Right renal pelvis (tissue), 4 donors: Measurements from ENCODE around the gene SUSD3. TPM values are rescaled to one million over a fixed set of nuclear protein-coding genes. Genes with fewer than 3 reads are reported as not detected.
"Not testable (repeated sequence)": the region's sequence is repeated elsewhere in the genome, so short reads cannot be mapped to it uniquely, and the experiment has no call there.

ENCODE experiments used
- DNase-seq, 4 donors: peaks; one replicate each; pipeline ENCODE4 v3.0.0-alpha.2; 2013; ENCODE audit warnings: low read depth in 4 of 4, low spot score in 3 of 4, missing footprints in 1 of 4
- polyA plus RNA-seq, 4 donors: library from polyadenylated mRNA; unstranded; fragments of 120-200 nt; gene quantifications; one replicate each; pipeline ENCODE4 v1.2.1, GENCODE V29; 2013; ENCODE audit not compliant: insufficient read length in 4 of 4

The SUSD3 gene
- polyA plus RNA-seq, 4 donors: 7.3 to 12.0 (median 8.5) TPM

DNA sequence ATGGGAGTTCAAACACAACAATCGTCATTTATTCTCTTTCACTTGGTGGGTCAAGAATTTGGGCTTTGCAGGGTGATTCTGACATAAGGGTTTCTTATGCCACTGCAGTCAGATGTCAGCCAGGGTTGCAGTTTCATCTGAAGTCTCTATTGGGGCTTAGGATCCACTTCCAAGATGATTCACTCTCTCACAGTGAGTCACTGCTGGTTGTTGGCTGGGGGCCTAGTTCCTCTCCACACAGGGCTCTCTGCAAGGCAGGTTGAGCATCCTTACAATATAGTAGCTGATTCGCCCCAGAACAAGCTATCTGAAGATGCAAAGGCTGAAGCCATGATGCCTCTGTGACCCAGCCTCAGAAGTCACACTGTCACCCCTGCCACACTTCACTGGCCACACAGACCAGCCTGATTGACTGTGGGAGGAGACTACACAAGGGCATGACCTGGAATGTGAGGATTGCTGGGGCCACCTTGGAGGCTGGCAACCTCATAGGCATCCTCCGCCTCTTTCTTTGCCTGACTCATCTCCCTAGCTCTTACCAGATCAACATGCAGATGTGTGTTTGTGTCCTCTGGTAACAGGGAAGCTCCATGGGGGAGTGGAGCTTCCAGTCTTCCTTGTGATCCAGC is 33.1 kb downstream of the SUSD3 start:
- DNase-seq: no peak

DNA sequence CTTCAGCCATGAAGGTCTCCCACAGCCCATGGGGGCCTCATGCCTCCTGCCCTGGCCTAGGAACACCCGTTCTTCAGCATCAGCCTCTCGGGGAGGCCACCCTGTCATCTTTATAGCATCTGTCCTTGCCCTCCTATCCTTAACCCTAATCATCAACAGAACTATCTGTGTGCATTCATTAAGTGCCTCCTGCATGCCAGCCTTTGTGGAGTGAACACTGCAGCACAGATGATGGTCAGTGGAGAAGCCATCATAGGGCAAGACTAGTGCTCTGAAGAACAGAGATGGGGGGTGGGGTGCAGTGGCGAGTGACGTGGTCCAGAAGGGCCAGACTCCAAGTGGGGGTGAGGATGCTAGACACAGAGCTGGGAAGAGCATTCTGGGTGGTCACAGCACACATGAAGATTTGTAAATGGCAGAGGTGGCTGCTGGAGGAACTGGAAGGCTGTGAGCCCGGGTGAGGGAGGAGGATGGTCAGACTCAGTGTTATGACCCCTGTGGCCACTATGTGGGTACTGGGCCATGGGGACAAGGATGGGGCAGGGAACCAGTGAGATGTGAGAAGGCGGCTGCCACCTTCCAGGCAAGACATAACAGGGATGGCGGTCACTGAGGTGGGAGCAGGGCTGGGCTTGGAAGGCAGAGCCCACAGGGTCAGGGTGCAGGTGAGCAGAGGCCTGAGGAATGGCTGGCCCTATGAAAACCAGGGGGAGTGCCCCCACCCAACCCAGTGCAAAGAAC is 33.9 kb downstream of the SUSD3 start:
- DNase-seq: no peak

DNA sequence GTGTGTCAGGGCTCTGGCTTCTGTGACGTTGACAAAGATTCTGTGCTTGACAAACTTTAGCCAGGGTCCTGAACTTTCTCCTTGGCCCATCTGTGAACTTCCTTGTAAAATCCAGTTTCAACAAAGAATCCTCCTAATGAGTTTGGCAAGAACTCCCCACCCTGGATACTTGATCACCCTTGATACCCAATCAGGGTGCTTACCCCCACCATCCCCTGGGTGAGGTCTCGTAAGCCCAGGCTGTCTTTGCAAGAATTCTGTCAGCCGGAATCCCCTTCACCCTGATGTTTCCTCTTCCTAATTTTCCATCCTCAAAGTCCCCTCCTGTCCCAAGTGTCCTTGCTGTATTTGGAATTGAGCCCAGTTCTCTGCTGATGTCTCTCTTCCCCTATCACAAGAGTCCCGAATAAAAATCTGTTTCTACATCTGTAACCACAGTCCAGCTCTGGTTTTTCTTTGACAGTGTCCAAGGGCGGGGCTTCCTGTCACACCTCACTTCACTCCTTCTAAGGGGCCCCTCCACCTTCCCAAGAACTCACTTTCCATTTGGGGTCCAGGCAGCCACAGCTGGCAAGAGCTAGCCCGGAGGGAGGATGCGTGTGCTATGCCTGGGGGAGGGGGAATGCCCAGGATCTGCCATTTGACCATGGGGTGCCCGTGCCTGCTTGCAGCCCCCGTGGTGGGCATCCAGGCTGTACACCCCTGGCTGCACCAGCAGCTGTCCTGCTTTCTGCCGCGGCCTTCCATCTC is 34.8 kb downstream of the SUSD3 start:
- peak in 1 of 4 donors; percentile 48 for DNase-seq

DNA sequence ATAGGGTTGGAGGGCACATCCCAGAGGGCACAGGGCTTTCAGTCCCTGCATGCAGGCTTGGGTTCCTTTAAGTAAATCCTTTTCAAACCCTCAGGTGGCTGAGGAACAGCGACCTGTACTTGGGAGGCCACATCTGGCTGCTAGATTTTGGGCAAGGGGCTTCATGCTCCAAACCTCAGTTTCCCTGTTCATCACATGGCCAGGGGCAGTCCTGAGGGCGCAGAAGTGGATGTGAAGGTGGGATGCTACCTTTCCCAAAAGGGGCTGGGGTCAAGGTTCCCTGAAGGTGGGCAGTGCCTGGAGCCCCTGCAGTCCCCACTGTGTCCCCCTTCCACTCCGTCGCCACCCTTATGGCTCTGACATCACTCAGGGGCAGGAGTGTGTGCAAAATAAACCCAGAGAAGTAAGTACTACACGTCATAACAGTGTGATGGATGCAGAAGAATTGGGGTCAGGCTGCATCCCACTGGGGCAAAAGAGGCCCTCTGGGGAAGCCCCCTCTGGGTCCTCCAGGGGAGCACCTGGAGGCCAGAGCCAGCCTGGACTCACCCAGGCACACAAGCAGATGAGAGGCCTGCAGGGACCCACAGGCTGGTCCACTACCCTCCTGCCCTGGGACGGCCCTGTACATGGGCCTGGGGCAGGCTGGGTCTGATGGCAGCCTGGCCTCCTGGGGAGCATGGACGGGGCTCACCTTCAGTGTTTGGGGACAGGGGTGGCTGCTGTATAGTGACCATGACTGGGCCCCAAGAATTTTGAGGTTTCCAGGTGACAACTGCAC is 35.6 kb downstream of the SUSD3 start:
- DNase-seq: no peak

DNA sequence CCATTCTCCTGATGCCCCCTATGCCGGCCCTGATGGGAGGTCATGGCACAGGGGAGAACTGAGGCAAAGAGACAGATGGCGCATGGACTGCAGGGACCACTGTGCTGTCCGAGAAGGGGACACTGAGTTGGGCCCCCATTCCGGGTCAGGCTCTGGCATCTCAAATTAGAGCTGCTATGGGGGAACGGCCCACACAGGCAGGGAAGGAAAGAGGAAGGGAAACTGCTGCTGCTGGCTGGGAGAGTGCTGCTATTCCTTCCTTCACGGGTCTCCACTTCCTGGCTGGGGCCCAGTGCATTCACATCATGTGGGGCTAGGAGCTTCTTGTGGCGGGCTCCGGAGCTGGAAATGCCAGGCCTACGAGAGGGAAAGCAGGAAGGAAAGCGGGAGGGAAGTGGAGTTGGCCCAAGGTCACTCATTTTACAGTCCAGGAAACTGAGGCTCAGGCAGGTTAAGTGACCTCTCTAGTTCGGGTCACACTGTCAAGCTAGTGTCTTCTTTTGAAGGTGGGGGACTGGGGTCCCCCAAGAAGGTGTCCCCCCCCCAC is 36.2 kb downstream of the SUSD3 start:
- no peak for DNase-seq

DNA sequence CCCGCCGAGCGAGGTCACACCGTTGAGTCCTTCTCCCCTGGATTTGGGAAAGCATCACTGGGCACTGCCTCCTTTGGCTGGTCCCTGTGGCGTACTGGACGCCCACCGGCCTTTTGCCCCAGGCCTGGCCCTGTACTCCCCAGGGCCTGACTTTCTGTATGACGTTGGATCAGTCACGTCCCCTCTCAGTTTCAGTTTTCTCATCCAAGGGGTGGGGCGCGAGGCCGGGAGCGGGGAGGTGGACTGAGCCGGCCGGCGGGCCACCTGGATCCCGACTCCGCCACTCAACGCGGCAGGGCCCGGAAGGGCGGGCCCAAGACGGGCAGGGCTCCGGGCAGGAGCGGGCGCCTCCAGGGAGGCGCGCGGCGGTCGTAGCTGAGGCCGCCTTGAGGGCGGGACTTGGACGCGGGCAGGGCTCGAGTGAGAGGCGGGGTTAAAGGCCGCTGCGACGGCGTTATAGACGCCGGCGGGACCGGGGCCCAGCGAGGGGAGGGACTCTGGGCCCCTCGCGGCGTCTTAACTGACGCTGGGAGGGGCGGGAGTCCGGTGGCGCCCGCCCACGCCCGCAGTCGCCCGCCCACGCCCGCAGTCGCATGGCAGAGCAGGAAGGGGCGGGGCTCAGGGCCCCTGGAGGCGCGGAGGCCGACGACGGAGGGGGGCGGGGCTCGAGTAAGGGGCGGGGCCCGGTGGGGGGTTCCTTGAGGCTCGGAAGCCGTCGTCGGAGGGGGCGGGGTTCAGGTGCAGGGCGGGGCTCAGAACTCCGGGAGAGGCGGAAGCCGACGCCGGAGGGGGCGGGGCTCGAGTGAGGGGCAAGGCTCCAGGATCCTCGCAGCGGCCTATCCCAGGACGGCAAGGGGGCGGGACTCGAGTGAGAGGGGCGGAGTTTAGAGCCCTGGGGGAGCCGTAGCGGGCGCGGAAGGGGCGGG is 37.0 kb downstream of the SUSD3 start:
- DNase-seq: peak; percentile 98 to 99 (median 99)

DNA sequence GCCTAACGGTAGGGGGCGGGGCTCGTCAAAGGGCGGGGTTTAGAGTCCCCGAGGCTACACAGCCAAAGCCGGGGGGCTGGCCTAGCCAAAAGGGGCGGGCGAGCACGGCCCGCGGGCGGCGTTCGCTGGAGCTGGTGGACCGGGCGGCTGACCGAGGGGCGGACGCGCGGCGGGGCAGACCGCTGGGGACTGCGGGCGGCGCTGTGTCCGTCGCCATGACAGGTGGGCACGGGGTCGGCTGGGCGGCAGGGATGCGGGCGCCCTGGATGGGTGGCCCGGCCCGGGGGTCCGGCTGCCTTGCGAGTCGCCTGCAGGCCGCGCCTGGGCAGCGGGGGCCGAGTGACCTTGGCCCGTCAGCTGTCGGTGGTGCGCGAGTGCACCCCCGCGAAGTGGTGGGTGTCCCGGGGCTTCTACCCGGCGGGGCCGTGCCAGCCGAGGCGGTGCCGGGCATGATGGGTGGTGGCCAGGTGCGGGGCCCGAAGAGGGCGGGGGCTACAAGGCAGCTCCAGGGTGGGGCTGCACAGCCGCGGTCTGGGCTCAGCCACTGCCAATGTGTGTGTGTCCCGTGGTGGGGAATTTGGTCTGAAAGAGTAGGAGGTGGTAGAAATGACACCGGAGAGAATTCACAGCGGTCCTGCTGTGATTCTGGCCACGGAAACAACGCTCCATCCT is 37.8 kb downstream of the SUSD3 start, which contains the start of gene CARD19:
Gene CARD19 (plus strand): TSS at position 87 of the 672 bp plus-strand sequence. CDS start 129 bp downstream, at position 216.
- DNase-seq: no peak

DNA sequence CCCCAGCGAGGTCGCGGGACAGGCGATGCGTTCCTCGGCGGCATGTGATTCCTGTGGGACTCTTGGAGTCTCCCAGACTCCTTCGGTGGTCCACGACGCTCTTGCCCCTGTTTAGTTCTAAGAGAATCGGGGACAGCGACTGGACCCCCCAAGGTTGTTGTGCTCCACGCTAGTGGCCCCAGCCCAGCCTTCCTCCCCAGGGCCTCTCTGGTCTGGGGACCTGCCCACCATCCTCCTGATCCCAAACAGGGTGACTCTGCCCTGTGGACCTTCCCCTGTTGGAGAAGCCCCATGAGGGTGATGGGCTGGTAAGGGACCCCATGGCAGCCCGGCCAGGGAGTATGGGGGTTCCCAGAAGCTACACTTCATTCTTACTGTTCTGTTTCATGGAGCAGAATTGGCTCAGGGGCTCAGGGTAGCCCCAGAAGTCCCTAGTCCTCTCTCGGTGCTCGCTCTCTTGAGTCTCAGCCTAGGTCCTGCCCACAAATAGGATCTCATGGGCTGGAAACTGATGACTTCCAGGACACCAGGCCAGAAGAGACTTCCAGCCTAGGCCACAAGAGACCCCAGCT is 38.4 kb downstream of the SUSD3 start:
- DNase-seq: no peak

DNA sequence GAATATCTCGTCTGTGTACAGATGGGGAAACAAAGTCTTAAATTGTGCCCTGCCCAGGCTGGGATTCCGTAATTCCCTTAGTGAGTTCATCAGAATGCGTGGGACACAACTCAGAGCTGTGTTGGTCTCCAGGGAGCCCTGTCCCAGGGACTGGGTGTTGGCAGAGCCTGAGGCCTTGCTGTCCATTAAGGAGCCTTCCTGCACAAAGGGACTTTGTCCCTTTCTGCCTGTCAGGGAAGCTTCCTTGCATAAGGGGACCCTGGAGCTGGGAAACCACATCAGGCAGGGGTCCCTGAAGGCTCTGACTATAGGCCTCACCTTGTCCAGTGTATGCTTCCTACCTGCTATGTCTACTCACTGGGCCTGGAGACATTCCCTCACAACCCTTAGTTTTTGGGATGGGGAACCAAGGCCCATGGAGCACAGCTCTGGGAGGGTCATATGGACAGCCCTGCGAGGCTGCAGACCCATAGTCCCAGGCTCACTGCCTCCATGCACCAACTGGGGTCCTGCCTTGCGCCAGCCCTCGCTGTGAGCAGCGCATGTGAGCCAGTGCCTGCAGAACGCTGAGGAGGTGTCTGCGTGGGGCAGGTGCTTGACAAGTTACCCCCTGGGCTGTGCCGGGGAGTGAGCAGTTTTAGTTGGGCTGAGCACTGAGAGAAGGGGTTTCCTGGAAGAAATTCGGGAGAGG is 39.2 kb downstream of the SUSD3 start:
- no peak for DNase-seq

DNA sequence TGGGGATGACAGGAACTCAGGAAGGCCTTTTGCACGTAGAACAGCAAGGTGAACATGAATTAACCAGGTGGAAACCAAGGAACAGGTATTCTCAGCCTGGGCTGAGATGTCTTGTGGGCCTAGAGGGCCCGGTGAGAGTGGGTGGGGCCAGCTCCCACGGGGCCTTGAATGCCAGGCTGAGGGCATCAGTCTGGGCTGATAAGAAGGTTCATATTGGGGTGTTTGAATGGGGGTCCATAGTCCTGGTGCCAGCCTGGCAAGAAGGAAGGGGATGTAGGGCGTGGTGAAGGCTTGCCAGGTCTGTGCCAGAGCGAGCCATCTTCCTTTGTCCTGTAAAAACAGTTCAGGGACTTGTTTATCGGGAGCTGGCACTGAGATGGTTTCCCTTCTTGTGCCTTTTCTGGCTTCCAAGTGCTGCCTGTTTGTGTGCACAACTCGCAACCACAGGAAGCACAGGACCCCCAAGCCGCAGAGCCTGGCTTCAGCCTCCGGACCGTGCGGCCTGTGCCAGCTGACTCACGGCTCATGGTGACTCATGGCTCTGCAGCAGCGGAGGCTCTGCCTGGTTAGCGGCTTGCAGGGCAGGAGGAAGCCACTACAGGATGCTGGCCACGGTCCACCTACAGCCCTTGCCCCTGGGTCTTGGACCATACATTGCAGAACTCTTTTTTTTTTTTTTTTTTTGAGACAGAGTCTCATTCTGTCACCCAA is 39.9 kb downstream of the SUSD3 start:
- DNase-seq: no peak

DNA sequence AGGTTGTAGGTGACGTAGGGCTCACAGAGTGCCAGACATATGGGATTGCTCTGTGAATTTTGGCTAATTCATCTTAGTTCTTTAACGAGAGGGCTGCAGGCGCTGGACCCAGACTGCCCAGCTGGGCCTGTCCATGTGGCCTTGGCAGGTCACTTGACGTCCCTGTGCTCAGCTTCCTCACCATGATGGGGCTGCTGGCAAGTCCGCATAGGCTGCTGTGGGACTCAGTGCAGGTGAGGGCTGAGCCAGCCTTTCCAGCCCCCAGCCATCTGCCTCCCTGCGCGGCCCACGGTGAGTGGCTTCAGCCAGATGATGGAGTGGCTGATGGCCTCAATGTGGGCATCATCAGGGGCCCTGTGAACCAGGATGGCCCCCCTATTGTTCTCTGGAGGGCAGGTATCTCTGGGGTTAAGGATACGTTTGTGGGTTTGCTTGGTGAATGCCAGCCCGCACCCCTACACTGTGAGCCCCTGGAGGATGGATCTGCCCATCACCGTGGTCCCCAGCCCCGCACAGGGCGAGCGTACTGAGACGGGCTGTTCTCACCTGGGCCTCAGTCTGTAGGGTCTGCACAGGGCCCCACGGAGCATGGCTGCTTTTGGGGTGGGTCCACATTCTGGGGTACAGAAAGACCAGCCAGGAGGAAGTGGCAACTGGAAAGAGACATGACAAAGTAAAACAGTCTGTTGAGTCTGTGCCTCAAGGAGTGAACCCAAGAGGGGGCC is 41.2 kb downstream of the SUSD3 start:
- no peak for DNase-seq

DNA sequence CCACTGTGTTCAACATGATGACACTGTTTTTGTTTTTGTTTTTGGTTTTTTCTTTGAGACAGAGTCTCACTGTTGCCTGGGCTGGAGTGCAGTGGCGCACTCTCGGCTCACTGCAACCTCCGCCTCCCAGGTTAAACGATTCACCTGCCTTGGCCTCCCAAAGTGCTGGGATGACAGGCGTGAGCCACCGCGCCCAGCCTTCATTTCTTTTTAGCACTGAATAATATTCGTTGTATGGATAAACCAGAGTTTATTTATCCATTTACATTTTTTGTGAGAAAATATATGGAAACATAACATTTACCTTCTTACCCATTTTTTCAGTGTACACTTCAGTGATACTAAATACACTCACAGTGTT is 41.8 kb downstream of the SUSD3 start:
- no peak for DNase-seq

DNA sequence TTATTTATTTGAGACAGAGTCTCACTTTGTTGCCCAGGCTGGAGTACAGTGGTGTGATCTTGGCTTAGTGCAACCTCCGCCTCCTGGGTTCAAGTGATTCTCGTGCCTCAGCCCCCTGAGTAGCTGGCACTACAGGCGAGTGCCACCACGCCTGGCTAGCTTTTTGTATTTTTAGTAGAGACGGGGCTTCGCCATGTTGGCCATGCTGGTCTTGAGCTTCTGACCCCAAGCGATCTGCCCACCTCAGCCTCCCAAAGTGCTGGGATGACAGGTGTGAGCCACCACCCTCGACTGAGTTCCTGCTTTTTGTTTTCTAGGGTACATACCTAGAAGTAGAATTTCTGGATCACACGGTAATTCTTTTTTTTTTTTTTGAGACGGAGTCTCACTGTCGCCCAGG is 42.6 kb downstream of the SUSD3 start:
- not testable (repeated sequence) for DNase-seq

DNA sequence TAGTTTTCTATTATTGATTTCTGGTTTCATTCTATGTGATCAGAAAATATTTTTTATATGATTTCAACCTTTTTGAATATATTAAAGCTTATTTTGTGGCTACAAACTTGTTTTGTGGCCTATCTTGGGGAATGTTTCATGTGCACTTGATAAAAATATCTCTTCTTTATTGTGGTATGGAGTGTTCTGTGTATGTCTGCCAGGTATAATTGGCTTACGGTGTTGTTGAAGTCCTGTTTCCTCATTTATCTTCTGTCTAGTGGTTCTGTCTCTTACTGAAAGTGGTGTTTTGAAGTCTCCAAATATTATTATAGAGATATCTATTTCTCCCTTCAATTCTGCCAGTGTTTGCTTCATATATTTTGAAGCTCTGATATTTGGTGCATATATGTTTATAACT is 47.1 kb downstream of the SUSD3 start:
- DNase-seq: no peak

DNA sequence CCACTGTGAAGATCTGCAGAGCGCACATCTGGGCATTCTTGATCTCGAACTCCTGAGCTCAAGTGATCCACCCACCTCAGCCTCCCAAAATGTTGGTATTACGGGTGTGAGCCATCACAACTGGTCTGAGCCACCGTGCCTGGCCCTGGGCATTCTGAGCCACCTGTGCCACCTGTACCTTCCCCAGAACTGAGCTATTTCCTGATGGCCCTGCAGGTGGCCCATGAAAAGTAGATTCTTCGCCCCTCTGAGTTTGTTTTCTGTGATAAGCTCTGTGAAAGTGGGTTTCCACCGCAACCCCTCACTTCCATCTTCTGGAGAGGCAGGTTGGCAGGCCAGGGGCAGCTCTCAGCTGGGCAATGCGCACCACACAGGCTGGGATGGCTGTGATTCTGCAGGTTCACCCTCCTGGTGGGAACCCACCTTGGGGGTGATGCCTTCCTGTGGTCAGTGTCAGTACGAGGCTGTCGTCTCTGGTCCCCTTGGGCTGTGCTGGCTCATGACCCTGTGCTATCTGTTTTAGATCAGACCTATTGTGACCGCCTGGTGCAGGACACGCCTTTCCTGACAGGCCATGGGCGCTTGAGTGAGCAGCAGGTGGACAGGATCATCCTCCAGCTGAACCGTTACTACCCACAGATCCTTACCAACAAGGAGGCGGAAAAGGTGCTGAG is 48.8 kb downstream of the SUSD3 start:
- no peak for DNase-seq

DNA sequence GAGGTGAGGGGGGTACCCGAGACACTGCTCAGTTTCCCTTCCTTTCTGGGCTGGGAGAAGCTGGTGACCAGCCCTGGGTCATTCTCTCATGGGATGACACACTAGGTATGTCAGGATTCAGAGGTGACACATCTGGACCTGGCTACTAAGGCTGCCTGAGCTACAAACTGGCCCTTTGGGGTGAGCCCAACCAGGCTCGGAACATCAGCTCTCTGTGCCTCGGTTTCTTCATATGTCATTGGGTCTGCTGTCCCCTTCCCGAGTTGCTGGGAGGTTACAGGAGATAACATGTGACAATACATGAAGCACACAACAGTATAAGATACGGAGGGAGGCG is 49.3 kb downstream of the SUSD3 start:
- no peak for DNase-seq
